BE2C (cell line): ENCODE results near the gene GCC1.

Experiments used
- DNase-seq: peaks from one replicate; pipeline ENCODE4 v3.0.0-alpha.2; 2020
- H3K27me3 ChIP-seq: fragments of 250-450 bp; sonication (Bioruptor Pico); 2 replicates; pipeline ENCODE4 v1.5.1; 2020; ENCODE audit warnings: mild to moderate bottlenecking
- H3K36me3 ChIP-seq: fragments of 250-450 bp; sonication (Bioruptor Pico); 2 replicates; pipeline ENCODE4 v1.5.1; 2020; ENCODE audit warnings: mild to moderate bottlenecking
- H3K4me1 ChIP-seq: fragments of 250-450 bp; sonication (Bioruptor Pico); 2 replicates; pipeline ENCODE4 v1.5.1; 2020
- H3K4me3 ChIP-seq: 2 replicates; pipeline ENCODE4 v1.5.1; 2011; ENCODE audit warnings: low read depth, low read length
- H3K9me3 ChIP-seq: fragments of 250-450 bp; sonication (Bioruptor Pico); 2 replicates; pipeline ENCODE4 v1.5.1; 2020
- TF ChIP-seq, protein P1 (sequence below): IDR thresholded peaks from 2 replicates; pipeline ENCODE4 v1.5.1; 2012; ENCODE audit warnings: mild to moderate bottlenecking, low read depth, low read length

GCC1 gene

DNA sequence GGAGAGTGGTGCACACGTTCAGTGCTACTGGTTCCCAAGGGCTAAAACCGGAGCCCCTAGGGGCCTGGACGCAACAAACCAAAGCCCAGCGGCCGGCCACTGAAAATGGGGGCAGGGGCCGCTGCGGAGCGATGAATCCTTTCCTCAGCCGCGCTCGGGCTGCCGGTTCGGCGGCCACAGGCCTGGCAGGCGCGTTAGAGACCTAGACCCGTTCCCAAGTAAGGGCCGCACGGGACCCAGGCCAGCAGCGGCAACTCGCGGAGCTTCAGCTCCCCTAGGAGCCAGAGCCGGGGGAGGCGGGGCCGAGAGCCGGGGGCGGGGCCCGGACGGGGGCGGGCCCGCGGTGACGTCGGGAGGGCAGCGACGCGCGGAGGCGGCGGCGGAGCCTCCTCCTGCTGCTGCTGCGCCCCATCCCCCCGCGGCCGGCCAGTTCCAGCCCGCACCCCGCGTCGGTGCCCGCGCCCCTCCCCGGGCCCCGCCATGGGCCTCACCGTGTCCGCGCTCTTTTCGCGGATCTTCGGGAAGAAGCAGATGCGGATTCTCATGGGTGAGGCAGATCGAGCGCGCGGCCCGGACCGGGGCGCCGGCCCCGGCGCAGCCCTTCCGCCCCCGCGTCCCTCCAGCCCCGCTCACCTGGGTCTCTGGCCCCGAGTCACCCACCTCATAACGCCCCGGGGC lies 2.8 kb upstream of the GCC1 start, which contains the start of gene ARF5:
Gene ARF5 (plus strand): TSS at position 393 of the 678 bp plus-strand sequence. CDS start 88 bp downstream, at position 481.
- Histone ChIP-seq H3K4me1 (no peaks in the 10 kb centered on the region), H3K27me3 (no peaks in the 10 kb centered on the region), H3K9me3 (no peaks in the 10 kb centered on the region), H3K36me3 (peaks cover 8% of the 10 kb centered on the region), H3K4me3 (peak within 1 kb of the TSS; percentile 90)
- peak; percentile 93 for DNase-seq
- TF ChIP-seq, protein P1, sequence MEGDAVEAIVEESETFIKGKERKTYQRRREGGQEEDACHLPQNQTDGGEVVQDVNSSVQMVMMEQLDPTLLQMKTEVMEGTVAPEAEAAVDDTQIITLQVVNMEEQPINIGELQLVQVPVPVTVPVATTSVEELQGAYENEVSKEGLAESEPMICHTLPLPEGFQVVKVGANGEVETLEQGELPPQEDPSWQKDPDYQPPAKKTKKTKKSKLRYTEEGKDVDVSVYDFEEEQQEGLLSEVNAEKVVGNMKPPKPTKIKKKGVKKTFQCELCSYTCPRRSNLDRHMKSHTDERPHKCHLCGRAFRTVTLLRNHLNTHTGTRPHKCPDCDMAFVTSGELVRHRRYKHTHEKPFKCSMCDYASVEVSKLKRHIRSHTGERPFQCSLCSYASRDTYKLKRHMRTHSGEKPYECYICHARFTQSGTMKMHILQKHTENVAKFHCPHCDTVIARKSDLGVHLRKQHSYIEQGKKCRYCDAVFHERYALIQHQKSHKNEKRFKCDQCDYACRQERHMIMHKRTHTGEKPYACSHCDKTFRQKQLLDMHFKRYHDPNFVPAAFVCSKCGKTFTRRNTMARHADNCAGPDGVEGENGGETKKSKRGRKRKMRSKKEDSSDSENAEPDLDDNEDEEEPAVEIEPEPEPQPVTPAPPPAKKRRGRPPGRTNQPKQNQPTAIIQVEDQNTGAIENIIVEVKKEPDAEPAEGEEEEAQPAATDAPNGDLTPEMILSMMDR, result no peak

GRCh38 chr7:127587663-127588018 lies 2.2 kb upstream of the GCC1 start:
- TF ChIP-seq, protein P1, result no peak
- Histone ChIP-seq H3K9me3 (no peaks in the 10 kb centered on the region), H3K4me3 (peak overlapping the region; percentile 66), H3K27me3 (no peaks in the 10 kb centered on the region), H3K4me1 (no peaks in the 10 kb centered on the region), H3K36me3 (peaks cover 12% of the 10 kb centered on the region)
- no peak for DNase-seq

DNA sequence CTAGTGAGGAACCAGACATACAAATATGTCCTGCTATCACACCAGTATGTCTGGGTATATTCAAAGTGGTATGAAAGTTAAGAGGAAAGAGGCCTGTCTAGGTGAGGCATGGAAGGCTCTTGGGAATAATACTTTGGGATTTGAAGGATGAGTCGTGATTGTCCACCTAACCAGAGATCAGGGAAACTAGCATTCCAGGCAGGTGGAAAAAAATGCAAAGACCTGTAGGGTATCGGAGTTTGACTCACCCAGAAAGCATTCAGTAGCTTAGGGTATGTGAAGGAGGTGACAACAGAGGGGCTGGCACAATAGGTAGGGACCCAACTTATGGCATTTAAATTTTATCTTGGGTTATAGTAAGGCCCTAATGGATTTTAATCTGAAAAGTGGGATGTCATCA lies 950 bp upstream of the GCC1 start:
- no peaks in the 10 kb centered on the region for H3K27me3 ChIP-seq
- DNase-seq, result no peak
- TF ChIP-seq, protein P1, result no peak
- no peak overlapping the region for H3K4me3 ChIP-seq
- no peaks in the 10 kb centered on the region for H3K9me3 ChIP-seq
- H3K36me3 ChIP-seq, result peaks cover 20% of the 10 kb centered on the region
- no peaks in the 10 kb centered on the region for H3K4me1 ChIP-seq

DNA sequence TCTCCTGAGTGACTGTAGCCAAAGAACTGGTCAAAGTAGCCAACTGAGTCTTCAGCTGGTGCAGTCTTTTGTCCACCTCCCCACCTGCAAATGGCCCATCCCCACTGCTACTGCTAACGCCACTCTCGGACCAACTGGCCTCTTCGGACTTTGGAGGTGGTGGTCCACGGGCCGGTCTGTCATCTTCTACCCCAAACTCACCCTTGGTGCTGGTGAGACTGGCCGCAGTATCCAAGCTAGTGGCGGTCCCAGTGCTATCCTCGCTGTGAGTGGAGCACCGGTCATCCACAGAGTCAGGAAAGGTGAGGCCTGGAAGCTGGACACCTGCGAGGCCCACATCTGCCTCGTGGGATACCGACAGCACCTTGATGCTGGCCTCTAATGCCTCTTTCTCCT lies 750 bp downstream of the GCC1 start:
- Histone ChIP-seq H3K36me3 (peaks cover 11% of the 10 kb centered on the region; the same call in 1 of the 2 replicates), H3K4me3 (peak overlapping the region; percentile 97), H3K27me3 (no peaks in the 10 kb centered on the region), H3K4me1 (no peaks in the 10 kb centered on the region), H3K9me3 (no peaks in the 10 kb centered on the region)
- TF ChIP-seq, protein P1, result no peak
- no peak for DNase-seq

DNA sequence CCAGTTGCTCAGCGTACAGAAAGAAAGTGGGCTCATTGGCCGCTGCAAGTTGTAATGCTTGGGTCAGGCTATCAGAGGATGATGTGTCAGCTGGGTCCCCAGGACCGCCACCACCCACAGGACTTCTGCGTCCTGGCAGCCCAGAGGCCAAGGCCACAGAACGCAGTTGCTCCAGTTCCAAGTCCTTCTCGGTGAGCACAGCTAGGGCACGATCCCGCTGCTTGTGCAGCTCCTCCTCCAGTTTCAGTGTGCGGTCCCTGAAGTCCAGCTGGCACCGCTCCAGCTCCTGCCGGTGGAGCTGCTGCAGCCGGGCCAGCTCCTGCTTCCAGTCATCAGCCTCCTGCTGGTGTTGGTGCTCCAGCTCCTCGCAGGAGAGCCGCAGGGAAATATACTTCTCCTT lies 3.0 kb downstream of the GCC1 start:
- TF ChIP-seq, protein P1, result no peak

DNA sequence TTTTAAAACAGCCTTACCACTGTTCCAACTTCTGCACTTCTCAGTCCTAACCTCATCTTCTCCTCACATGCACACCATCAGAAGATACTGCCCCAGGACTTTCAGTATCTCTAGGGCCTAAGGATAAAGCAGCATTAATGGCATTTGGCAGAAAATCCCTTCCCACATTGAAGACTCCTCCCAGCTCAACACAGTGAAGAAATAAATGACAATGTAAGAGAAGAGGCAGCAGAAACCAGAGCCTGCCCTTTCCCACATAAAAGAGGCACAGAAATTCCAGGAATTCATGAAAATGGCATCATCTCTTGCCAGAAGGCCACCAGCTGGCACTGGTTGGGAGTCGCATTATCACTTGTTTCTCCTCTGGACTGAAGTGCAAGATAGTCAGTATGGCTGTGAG lies 3.7 kb downstream of the GCC1 start:
- no peak overlapping the region for H3K4me3 ChIP-seq
- H3K9me3 ChIP-seq, result no peaks in the 10 kb centered on the region
- no peak for DNase-seq
- peaks cover 11% of the 10 kb centered on the region; the same call in 1 of the 2 replicates for H3K36me3 ChIP-seq
- no peaks in the 10 kb centered on the region for H3K27me3 ChIP-seq
- TF ChIP-seq, protein P1, result no peak
- peaks cover 8% of the 10 kb centered on the region; the same call in 1 of the 2 replicates for H3K4me1 ChIP-seq

More for the DNA sequence above, 3.0 kb downstream of the GCC1 start:
- Histone ChIP-seq H3K27me3 (no peaks in the 10 kb centered on the region), H3K36me3 (peaks cover 11% of the 10 kb centered on the region; the same call in 1 of the 2 replicates), H3K9me3 (no peaks in the 10 kb centered on the region), H3K4me3 (no peak overlapping the region), H3K4me1 (peaks cover 8% of the 10 kb centered on the region; the same call in 1 of the 2 replicates)
- peak; percentile 31 for DNase-seq
